T47D (cell line): ENCODE data around the gene DEPDC5.
A peak's percentile ranks its signal among the peaks of the same experiment; 100 is the strongest.
"Not testable (repeated sequence)": the region's sequence is repeated elsewhere in the genome, so short reads cannot be mapped to it uniquely, and the experiment has no call there.

Source experiments
- DNase-seq, 2 experiments: peaks; one replicate each; pipeline versions ENCODE4 v3.0.0 to v3.0.0-alpha.2; 2011 to 2012; ENCODE audit warnings: low read depth in 1 of 2, low spot score in 1 of 2
- JUND ChIP-seq: IDR thresholded peaks from 2 replicates; pipeline ENCODE4 v1.6.1; 2012; ENCODE audit warnings: low read depth
- in situ Hi-C: cut with HindIII; loops from 2 replicates; pipeline ENCODE4 v1.10.0; 2016; ENCODE audit warnings: low sequenced_read_pairs, low pct_unique_long_range_greater_than_20kb

The DEPDC5 gene

GRCh38 chr22:31752096-31752847, 1.5 kb upstream of the DEPDC5 start:
- in situ Hi-C loops, result no loop called here
- no peak for DNase-seq
- no peak for TF ChIP-seq JUND

- no peak for TF ChIP-seq JUND
- DNase-seq, result peak in 1 of 2 experiments; percentile 64
- in situ Hi-C loops, result no loop called here
These were observed 700 bp upstream of the DEPDC5 start for GRCh38 chr22:31753005-31753633.

- TF ChIP-seq JUND, result no peak
- DNase-seq, result no peak
- in situ Hi-C loops, result no loop called here
These were observed 994 bp downstream of the DEPDC5 start for GRCh38 chr22:31754813-31755212.

GRCh38 chr22:31757265-31757664, 3.4 kb downstream of the DEPDC5 start:
- no peak for TF ChIP-seq JUND
- in situ Hi-C loops, result no loop called here
- DNase-seq, result no peak

- in situ Hi-C loops, DNase-seq: not testable (repeated sequence)
These were observed 5.0 kb downstream of the DEPDC5 start for GRCh38 chr22:31758860-31759259.

GRCh38 chr22:31764785-31765184, 11.0 kb downstream of the DEPDC5 start:
- DNase-seq, result no peak
- no peak for TF ChIP-seq JUND
- in situ Hi-C loops, result no loop called here

GRCh38 chr22:31768422-31769059, 14.7 kb downstream of the DEPDC5 start:
- in situ Hi-C loops, result no loop called here
- DNase-seq, result no peak
- TF ChIP-seq JUND, result no peak

- in situ Hi-C loops, result no loop called here
- TF ChIP-seq JUND, result no peak
- DNase-seq, result no peak
These were observed 19.6 kb downstream of the DEPDC5 start for GRCh38 chr22:31773416-31773815.

- DNase-seq, result no peak
- in situ Hi-C loops, result no loop called here
- no peak for TF ChIP-seq JUND
These were observed 22.4 kb downstream of the DEPDC5 start for GRCh38 chr22:31776231-31776630.

GRCh38 chr22:31789803-31790202, 36.0 kb downstream of the DEPDC5 start:
- in situ Hi-C loops, result no loop called here
- DNase-seq, result no peak
- TF ChIP-seq JUND, result no peak

- in situ Hi-C loops, result no loop called here
- no peak for TF ChIP-seq JUND
- no peak for DNase-seq
These were observed 36.4 kb downstream of the DEPDC5 start for GRCh38 chr22:31790240-31790639.

GRCh38 chr22:31799358-31799757, 45.5 kb downstream of the DEPDC5 start:
- in situ Hi-C loops, DNase-seq: not testable (repeated sequence)

GRCh38 chr22:31800065-31800464, 46.2 kb downstream of the DEPDC5 start:
- TF ChIP-seq JUND, result no peak
- in situ Hi-C loops, result no loop called here
- DNase-seq, result peak in 1 of 2 experiments; percentile 15

- in situ Hi-C loops, DNase-seq: not testable (repeated sequence)
These were observed 47.0 kb downstream of the DEPDC5 start for GRCh38 chr22:31800861-31801260.
